Bladder microvascular endothelial cell (primary cell): Measurements from ENCODE around the gene NUS1. TPM values are rescaled to one million over a fixed set of nuclear protein-coding genes. Genes with fewer than 3 reads are reported as not detected.

Experiments
- total RNA-seq: library from RNA; depleted of rRNA; stranded (reverse); fragments of >200 nt; gene quantifications from 2 replicates; pipeline ENCODE4 v1.2.3, GENCODE V29; 2014

The NUS1 gene
- 8.7 and 19.7 TPM in 2 replicates for total RNA-seq

DNA sequence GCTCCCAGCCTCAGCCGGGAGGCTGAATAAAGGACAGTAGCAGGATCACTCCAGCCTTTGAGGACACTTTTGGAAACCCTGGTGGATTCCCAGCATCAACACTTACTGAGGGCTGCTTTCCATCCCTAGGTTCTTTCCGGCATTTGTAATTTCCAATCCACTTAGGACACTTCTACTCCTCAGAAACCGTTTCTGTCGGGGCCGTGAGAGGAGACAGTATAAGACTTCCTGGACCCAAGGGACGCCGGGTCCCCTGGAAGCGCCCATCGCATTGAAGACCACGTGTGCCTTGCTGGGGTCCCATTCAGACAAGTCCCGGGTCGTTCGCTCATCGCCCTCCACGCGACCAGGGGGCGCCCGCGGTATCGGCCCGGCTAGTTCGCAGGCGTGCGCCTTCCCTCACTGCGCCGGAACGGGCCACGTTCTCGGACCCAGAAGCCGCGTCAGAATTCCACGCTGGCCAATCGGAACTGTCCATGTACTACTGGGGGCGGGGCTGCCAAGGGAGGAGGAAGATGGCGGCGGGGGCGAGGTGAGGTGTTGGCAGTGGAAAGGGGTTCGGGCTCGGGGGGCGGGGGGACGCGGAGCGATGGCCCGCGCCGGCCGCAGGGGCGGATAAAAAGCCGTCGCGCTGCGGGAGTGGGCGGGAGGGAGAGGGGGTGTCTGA, at the start of gene NUS1:
Gene NUS1, plus strand, starts transcription at position 479 of the 667 bp plus-strand sequence. CDS start 202 bp downstream, outside the sequence.

Other genes starting within 250 kb of the NUS1 start
- not detected in 2 replicates for gene ROS1, start 249.5 kb upstream of the NUS1 start, total RNA-seq
- gene DCBLD1, start 192.8 kb upstream of the NUS1 start, total RNA-seq = 19.8 and 21.3 TPM in 2 replicates
- 18.6 and 39.3 TPM in 2 replicates for gene GOPC, start 73.0 kb upstream of the NUS1 start, total RNA-seq
- under 0.01 TPM in 1 of 2 replicates, not detected in the other for gene SLC35F1, start 231.8 kb downstream of the NUS1 start, total RNA-seq